NCI-H1930 (cell line): ENCODE data around the gene ZNF541.
A peak's percentile ranks its signal among the peaks of the same experiment; 100 is the strongest.

Experiments used
- DNase-seq, 2 experiments: peaks; one replicate each; lab custom pipeline; 2025; lab: John Stamatoyannopoulos, UW

The ZNF541 gene, protein sequence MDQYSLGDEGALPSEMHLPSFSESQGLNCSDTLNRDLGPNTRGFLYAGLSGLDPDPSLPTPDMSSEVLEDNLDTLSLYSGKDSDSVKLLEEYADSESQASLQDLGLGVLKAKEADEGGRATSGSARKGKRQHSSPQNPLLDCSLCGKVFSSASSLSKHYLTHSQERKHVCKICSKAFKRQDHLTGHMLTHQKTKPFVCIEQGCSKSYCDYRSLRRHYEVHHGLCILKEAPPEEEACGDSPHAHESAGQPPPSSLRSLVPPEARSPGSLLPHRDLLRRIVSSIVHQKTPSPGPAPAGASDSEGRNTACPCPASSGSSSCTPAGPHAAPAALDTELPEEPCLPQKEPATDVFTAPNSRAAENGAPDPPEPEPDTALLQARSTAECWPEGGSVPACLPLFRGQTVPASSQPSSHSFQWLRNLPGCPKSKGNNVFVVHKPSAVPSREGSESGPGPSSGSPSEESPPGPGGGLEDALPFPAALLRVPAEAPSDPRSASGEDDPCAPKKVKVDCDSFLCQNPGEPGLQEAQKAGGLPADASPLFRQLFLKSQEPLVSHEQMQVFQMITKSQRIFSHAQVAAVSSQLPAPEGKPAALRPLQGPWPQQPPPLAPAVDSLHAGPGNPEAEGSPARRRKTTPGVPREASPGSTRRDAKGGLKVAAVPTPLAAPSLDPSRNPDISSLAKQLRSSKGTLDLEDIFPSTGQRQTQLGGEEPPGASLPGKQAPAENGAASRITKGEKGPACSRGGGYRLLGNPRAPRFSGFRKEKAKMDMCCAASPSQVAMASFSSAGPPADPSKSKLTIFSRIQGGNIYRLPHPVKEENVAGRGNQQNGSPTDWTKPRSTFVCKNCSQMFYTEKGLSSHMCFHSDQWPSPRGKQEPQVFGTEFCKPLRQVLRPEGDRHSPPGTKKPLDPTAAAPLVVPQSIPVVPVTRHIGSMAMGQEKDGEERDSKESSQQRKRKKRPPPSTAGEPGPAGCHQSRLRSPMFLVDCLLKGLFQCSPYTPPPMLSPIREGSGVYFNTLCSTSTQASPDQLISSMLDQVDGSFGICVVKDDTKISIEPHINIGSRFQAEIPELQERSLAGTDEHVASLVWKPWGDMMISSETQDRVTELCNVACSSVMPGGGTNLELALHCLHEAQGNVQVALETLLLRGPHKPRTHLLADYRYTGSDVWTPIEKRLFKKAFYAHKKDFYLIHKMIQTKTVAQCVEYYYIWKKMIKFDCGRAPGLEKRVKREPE (N-terminal part only)

GRCh38 chr19:47573071-47574026 lies at the start of gene ZNF541:
ZNF541 (minus strand) TSS chr19:47573148; CDS start chr19:47555856, 17,292 bp downstream.
- peak; percentile 60 to 67 for DNase-seq

DNA sequence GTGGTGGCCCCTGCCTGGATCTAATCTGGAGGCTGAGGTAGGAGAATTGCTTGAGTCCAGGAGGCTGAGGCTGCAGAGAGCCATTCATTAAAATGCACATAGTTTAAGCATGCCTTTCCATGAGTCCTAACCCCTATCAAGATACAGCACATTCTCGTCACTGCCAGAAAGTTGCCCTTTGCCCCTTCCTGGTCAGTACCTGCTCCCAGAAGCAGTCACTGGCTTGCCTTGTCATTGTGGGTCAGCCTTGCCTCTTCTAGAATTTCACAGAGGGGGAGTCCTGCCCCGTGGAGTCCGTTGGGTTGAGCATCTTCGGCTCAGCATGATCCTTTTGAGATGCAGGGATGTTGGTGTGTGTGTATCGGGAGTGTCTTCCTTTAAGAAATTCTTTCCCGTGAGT lies 46.8 kb upstream of the ZNF541 start:
- no peak for DNase-seq

GRCh38 chr19:47618771-47619170 lies 45.8 kb upstream of the ZNF541 start:
- no peak for DNase-seq

DNA sequence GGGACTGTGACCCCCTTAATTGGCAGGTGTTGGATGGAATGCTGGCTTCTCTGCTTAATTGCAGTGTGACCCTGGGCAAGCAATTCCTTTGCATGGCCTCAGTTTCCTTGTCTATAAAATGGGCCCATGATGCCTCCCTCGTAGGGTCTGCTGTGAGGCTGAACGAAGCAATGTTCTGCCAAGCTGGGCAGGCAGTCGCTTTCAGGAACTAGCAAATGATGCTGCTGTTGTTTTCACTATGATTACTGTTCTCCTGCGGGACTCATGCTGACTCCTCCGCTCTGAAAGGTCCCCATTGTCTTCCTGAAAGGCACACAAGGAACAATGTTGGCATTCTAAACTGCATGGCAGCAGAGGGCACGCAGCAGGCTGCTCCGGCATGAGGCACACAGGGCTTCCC lies 42.8 kb upstream of the ZNF541 start:
- DNase-seq = no peak

DNA sequence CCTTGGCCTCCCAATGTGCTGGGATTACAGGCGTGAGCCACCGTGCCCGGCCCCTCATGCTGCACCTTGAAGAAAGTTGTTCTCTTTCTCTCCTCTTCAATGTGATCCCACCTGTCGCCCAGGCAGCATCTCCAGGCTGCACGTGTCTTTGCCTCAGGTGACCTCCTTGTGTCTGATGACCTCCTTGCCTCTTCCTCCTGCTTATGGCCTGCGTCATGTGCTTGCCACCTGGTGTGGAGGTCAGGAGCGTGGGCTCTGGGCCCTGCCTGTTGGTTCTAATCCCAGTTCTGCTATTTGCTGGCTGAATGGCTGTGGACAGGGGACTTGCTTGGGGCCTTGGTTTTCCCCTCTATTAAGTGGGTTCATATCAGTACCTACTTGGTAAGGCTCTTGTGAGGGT lies 42.3 kb upstream of the ZNF541 start:
- no peak for DNase-seq

DNA sequence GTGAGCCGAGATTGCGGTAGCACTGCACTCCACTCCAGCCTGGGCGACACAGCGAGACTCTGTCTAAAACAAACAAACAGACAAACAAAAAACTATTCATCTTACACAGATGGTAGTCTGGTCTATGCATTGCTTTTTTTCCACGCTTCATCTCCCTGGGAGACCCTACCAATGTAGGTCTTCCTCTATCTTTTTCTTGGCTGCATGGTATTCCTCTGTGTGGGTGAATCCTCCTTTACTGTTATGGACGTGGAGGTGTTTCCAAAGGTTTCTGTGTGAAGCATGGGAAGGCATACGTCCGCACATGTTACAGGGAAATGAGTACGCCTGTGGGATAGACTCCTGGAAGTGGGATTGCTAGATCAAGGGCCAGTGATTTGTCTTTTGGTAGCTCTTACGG lies 41.6 kb upstream of the ZNF541 start:
- DNase-seq = no peak

GRCh38 chr19:47614021-47614295 lies 41.0 kb upstream of the ZNF541 start:
- no peak for DNase-seq

DNA sequence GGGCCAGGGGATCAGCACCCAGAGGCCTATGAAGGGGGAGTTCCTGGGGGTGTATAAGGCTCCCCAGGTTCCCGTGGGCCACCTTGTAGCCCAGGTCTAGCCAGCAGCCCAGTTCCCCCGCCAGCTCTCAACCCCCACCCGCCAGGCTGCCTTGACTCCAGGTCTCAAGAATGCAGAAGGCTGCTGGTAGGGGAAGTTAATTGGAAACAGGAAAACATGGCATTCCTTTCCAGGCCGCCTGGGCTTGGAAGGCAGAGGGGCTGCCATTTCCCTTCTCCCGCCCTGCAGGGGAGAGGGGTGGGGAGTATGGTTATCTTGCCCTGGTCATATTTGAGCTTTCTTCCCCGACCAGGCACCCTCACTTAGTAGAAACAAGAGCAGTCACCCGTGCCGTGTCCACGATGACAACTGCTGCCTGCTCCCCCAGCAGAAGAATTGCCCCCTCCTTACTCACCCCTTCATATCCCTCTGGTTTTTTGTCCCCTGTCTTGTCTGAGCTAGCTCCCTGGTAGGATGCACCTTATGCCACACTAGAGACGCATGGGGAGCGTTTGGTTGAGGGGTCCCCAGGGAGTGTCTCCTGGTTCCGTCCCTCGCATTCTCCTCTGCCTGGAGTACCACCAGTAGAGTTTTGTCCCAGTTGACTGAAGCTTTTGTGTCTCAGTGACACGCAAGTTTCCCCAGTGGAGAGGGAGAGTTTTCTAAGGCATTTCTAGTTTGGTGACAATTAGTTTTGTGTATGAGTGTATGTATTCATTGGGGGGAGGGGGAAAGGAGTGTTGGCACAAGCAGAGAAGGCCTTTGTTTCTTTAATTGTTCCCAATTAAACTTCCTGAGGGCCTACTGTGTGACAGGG lies 40.4 kb upstream of the ZNF541 start:
- DNase-seq = no peak

- DNase-seq = no peak
These were observed 38.0 kb upstream of the ZNF541 start for GRCh38 chr19:47610902-47611301.

DNA sequence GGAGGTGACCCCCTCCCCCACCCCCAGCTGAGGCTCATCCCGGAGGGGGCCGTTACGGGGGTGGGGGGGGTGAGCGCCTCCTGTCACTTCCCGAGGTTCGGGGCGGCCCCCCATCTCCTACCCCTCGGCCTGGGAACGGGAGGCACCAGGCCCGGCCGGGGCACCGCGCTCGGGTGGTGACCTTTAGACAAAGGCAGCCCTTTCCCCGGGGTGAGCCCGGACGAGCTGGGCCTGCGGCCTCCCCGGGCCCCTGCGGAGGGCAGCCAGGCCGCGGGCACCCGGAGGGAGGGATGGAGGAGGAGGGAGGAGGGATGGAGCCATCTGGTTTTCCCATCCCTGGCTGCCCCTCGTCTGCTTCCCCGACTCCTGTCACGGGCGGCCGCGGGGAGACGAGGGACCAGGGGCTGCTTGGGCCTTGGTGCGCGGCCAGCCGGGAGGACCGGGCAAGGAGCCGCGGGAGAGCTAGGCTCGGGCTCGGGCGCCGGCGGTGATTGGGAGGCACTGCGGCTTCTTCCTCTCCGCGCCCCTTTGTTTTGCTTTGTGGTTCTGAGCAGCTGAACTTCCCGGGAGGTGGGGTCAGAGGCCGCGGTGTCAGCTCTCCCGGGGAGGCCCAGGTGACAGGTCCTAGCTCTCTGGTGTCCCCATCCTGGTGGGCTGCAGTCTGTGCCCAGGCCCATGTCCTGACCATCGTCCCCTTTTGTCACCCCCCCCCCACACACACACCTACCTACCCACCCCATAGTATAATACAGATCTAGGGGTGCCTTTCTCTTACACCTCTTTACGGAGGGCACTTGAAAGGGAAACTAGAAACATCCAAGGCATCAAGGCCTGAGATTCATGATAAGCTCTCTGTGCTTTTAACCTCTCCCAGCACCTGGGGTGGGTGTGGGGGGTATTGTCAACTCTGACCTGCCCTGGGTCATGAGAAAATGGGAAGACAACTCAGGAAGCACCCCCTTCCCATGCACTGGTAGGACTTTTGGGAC lies 37.3 kb upstream of the ZNF541 start:
- DNase-seq = no peak

- DNase-seq = peak; percentile 67 to 81
These were observed 36.3 kb upstream of the ZNF541 start, which contains the start of gene BICRA for GRCh38 chr19:47608969-47609905. BICRA (plus strand) TSS chr19:47609134; CDS start chr19:47673575, 64,441 bp downstream.

DNA sequence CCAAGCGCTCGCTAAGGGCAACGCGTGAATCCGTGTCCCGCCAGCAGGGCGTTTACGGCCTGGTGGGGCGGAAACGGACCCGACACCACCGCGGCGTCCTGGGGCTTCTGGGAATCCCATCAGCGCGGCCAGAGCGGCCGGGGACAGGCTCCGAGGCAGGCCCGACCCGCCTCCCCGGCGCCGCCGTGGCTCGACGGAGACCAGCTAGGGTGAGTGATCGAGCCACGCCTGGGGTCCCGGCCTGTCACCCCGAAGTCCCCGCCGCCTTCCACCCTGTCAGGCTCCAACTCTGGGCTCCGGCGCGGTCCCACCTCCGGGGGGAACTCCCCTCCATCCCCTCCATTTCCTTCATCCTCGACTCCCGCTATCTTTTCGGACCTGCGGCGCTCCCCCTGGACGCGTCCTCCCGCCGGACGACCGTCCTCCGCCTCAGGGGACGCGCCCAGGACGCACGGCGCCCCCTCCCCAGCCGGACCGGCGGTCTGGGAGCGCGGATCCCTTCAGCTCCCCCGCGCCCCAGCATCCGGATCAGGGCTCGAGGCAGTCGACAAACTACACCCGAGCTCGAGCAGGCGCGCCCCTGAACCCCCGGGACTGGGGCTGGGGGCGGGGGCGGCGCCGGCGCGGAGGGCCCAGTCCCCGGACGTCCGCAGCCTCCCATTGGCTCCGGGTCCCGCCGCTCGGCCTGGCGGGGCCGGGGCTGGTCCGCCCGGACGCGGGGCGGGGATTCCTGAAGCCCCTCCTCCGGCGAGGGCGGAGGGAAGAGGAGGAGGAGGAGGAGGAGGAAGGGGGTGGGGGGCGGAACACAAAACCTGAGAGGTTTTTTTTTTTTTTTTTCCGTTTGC lies 35.3 kb upstream of the ZNF541 start:
- DNase-seq = peak; percentile 88 to 96

GRCh38 chr19:47607564-47608073 lies 34.7 kb upstream of the ZNF541 start:
- DNase-seq = no peak

- DNase-seq = no peak
These were observed 31.0 kb upstream of the ZNF541 start for GRCh38 chr19:47603706-47604565.

DNA sequence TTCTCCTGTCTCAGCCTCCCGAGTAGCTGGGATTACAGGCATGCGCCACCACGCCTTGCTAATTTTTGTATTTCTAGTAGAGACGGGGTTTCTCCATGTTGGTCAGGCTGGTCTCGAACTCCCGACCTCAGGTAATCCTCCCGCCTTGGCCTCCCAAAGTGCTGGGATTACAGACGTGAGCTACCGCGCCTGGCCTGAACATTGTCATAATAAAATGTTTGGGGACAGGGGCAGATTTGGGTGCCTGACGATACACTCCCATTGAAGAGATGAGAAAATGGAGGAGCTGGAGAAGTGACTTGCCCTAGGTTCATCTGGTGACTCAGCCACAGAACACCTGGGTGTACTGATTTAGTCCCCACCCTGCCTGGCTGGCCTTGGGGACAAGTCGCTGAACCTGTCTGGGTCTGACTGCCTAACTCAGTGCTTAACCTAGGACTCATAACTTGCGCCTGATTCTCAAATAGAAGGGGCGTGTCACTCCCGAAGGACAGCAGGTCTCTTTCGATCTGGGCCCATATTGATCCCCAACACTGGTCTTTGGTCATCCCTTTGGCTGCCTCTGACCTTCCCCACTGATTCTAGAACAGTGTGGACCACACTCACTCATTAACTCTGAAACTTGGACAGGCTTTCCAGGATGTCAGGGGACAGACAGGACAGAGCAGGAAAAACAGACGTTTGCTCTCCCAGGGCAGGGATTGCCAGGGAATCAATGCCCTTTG lies 28.4 kb upstream of the ZNF541 start:
- DNase-seq = no peak
